BLaER1 (cell line): ENCODE results near the gene SPIRE2.

ENCODE experiments used
- H3K27ac ChIP-seq: shearing (Covaris generic); formaldehyde crosslinking; 2 replicates; pipeline ENCODE4 v1.8.1; 2022
- H3K27me3 ChIP-seq: shearing (Covaris generic); formaldehyde crosslinking; 2 replicates; pipeline ENCODE4 v1.8.1; 2022
- H3K36me3 ChIP-seq: shearing (Covaris generic); formaldehyde crosslinking; 2 replicates; pipeline ENCODE4 v1.8.1; 2022
- H3K4me1 ChIP-seq: shearing (Covaris generic); formaldehyde crosslinking; 2 replicates; pipeline ENCODE4 v1.8.1; 2022
- H3K4me2 ChIP-seq: shearing (Covaris generic); formaldehyde crosslinking; 2 replicates; pipeline ENCODE4 v1.8.1; 2022
- H3K4me3 ChIP-seq: shearing (Covaris generic); formaldehyde crosslinking; 2 replicates; pipeline ENCODE4 v1.8.1; 2022
- H3K9ac ChIP-seq: shearing (Covaris generic); formaldehyde crosslinking; 2 replicates; pipeline ENCODE4 v1.8.1; 2022
- H3K9me3 ChIP-seq: shearing (Covaris generic); formaldehyde crosslinking; 2 replicates; pipeline ENCODE4 v1.8.1; 2022
- H4K20me1 ChIP-seq: shearing (Covaris generic); formaldehyde crosslinking; 2 replicates; pipeline ENCODE4 v1.8.1; 2022
- Cebpa-rat ChIP-seq: shearing (Covaris generic); IDR thresholded peaks from 2 replicates; pipeline ENCODE4 v1.8.1; 2022

Gene SPIRE2

DNA sequence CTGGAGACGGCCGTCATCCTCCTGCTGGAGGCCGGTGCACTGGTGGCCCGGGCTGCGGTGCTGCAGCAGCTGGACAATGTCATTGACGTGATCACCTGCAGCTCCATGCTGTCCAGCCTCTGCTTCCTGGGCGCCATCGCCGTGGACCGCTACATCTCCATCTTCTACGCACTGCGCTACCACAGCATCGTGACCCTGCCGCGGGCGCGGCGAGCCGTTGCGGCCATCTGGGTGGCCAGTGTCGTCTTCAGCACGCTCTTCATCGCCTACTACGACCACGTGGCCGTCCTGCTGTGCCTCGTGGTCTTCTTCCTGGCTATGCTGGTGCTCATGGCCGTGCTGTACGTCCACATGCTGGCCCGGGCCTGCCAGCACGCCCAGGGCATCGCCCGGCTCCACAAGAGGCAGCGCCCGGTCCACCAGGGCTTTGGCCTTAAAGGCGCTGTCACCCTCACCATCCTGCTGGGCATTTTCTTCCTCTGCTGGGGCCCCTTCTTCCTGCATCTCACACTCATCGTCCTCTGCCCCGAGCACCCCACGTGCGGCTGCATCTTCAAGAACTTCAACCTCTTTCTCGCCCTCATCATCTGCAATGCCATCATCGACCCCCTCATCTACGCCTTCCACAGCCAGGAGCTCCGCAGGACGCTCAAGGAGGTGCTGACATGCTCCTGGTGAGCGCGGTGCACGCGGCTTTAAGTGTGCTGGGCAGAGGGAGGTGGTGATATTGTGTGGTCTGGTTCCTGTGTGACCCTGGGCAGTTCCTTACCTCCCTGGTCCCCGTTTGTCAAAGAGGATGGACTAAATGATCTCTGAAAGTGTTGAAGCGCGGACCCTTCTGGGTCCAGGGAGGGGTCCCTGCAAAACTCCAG lies 91.5 kb downstream of the SPIRE2 start:
- Histone ChIP-seq H4K20me1 (peaks cover 27% of the 10 kb centered on the region), H3K4me2 (peak overlapping the region; percentile 100), H3K27me3 (no peaks in the 10 kb centered on the region), H3K4me3 (no peak overlapping the region), H3K9me3 (no peaks in the 10 kb centered on the region), H3K9ac (0 out of 2 replicates have a peak overlapping the region, but pooled peaks have one; percentile 79), H3K4me1 (peaks cover 84% of the 10 kb centered on the region), H3K27ac (no peak overlapping the region; the same call in 1 of the 2 replicates), H3K36me3 (no peaks in the 10 kb centered on the region)
- TF ChIP-seq Cebpa-rat = no peak

DNA sequence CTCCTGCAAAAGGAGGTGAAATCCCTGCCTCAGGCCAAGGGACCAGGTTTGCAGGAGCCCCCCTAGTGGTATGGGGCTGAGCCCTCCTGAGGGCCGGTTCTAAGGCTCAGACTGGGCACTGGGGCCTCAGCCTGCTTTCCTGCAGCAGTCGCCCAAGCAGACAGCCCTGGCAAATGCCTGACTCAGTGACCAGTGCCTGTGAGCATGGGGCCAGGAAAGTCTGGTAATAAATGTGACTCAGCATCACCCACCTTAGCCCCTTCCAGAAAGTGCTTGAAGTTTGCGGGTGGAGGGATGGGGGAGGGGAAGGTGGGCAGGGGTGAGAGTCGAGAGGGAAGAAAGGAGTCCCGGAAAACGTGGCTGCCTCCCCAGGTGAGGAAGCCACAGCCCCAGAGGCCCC lies 92.4 kb downstream of the SPIRE2 start:
- Histone ChIP-seq H3K4me3 (peak overlapping the region; percentile 86; the same call in 1 of the 2 replicates), H3K27ac (0 out of 2 replicates have a peak overlapping the region, but pooled peaks have one; percentile 84), H3K4me1 (peaks cover 84% of the 10 kb centered on the region), H4K20me1 (peaks cover 37% of the 10 kb centered on the region), H3K9me3 (no peaks in the 10 kb centered on the region), H3K36me3 (no peaks in the 10 kb centered on the region), H3K9ac (peak overlapping the region; percentile 87; the same call in 1 of the 2 replicates), H3K4me2 (peak overlapping the region; percentile 100), H3K27me3 (no peaks in the 10 kb centered on the region)
- no peak for TF ChIP-seq Cebpa-rat
